Right lung (tissue), 10 donors: ENCODE data around the gene CHCHD6. TPM values are rescaled to one million over a fixed set of nuclear protein-coding genes. Genes with fewer than 3 reads are reported as not detected.
A peak's percentile ranks its signal among the peaks of the same experiment; 100 is the strongest.

ENCODE experiments used
- DNase-seq, 2 donors: peaks; one replicate each; pipeline ENCODE4 v3.0.0-alpha.2; 2013
- long read RNA-seq, 8 donors: transcript quantifications; one replicate each; lab custom pipeline, GENCODE V29; 2026
- polyA plus RNA-seq, 5 donors: library from polyadenylated mRNA; unstranded; fragments of 120-200 nt; gene quantifications; one replicate each; pipeline versions ENCODE4 v1.2.1 to v1.2.3, GENCODE V29; 2013; ENCODE audit warnings: inconsistent platforms in 1 of 5, low replicate concordance in 1 of 5; ENCODE audit not compliant: insufficient read length in 5 of 5, insufficient read depth in 1 of 5

CHCHD6 gene, protein sequence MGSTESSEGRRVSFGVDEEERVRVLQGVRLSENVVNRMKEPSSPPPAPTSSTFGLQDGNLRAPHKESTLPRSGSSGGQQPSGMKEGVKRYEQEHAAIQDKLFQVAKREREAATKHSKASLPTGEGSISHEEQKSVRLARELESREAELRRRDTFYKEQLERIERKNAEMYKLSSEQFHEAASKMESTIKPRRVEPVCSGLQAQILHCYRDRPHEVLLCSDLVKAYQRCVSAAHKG
- polyA plus RNA-seq, result 10 to 100 TPM; 16.4 to 24.3 (median 20.4) TPM
- long read RNA-seq, donor 1, transcript CHCHD6-201 (8 exons, 1,006 nt), result major isoform, 16 of 26 reads
- long read RNA-seq, donor 1, partial matches to known transcripts, result 10 of 26 reads
- long read RNA-seq, donor 1, other reads (novel, unspliced or antisense), result 0 of 26 reads
- long read RNA-seq, donor 2, transcript CHCHD6-201 (8 exons, 1,006 nt), result major isoform, 7 of 12 reads
- long read RNA-seq, donor 2, partial matches to known transcripts, result 5 of 12 reads
- long read RNA-seq, donor 2, other reads (novel, unspliced or antisense), result 0 of 12 reads
- long read RNA-seq, donor 3, transcript CHCHD6-201 (8 exons, 1,006 nt), result major isoform, 10 of 15 reads
- long read RNA-seq, donor 3, partial matches to known transcripts, result 5 of 15 reads
- long read RNA-seq, donor 3, other reads (novel, unspliced or antisense), result 0 of 15 reads
- long read RNA-seq, donor 4, partial matches to known transcripts, result 0 of 4 reads
- long read RNA-seq, donor 4, other reads (novel, unspliced or antisense), result 0 of 4 reads
- long read RNA-seq, donor 5, transcript CHCHD6-201 (8 exons, 1,006 nt), result major isoform, 13 of 21 reads
- long read RNA-seq, donor 5, partial matches to known transcripts, result 8 of 21 reads
- long read RNA-seq, donor 5, other reads (novel, unspliced or antisense), result 0 of 21 reads
- long read RNA-seq, donor 6, transcript CHCHD6-201 (8 exons, 1,006 nt), result major isoform, 9 of 17 reads
- long read RNA-seq, donor 6, partial matches to known transcripts, result 8 of 17 reads
- long read RNA-seq, donor 6, other reads (novel, unspliced or antisense), result 0 of 17 reads
- long read RNA-seq, donor 7, transcript CHCHD6-201 (8 exons, 1,006 nt), result major isoform, 15 of 22 reads
- long read RNA-seq, donor 7, partial matches to known transcripts, result 5 of 22 reads
- long read RNA-seq, donor 7, other reads (novel, unspliced or antisense), result 0 of 22 reads
- long read RNA-seq, donor 8, partial matches to known transcripts, result 0 of 1 reads
- long read RNA-seq, donor 8, other reads (novel, unspliced or antisense), result 0 of 1 reads

DNA sequence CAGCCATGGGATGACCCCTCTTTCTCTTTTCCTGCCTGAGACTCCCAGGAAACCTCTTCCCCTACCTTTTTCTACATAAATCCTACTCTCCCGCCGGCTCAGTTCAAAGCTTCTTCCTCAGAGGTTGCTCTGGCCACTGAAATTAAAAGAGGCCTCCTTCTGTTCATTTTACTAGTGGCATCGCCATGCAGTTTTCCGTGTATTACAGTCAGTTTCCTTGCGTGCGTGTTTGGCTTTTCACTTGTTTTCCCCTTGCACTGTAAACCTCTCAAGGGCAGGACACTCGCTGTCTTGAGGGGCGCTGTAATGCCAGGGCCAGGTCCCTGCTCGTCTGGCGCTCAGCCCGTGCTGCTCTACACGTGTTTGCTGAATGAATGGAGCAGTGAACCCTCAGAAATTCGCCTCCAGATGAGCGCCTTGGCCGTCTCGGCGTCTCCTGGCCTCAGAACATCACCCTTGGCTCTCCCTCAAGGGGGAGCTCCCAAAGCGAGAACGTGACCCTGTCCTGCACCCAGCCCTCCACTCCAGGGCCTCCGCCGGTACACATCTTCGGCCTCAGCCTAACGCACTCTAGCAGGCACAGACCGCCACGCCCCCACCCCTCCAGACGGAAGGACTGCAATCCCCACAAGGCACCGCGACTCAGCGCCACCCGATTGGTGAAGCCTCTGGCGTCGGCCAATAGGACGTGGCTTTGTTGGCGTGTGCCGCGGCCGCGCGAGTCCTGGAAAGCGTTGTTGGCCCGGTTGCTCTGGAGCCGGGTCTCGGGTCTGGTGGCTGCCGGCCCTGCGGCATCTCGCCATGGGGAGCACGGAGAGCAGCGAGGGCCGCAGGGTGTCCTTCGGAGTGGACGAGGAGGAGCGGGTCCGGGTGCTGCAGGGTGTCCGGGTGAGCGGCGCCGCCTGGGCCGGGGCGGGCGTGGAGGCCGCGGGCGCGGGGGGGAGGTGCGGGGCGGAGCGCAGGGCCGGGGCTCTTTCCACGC lies at the start of gene CHCHD6:
TSS of gene CHCHD6 (plus strand) at position 729 of the 982 bp plus-strand sequence. CDS start at position 802, 73 bp downstream.
- peak; percentile 94 to 95 for DNase-seq

DNA sequence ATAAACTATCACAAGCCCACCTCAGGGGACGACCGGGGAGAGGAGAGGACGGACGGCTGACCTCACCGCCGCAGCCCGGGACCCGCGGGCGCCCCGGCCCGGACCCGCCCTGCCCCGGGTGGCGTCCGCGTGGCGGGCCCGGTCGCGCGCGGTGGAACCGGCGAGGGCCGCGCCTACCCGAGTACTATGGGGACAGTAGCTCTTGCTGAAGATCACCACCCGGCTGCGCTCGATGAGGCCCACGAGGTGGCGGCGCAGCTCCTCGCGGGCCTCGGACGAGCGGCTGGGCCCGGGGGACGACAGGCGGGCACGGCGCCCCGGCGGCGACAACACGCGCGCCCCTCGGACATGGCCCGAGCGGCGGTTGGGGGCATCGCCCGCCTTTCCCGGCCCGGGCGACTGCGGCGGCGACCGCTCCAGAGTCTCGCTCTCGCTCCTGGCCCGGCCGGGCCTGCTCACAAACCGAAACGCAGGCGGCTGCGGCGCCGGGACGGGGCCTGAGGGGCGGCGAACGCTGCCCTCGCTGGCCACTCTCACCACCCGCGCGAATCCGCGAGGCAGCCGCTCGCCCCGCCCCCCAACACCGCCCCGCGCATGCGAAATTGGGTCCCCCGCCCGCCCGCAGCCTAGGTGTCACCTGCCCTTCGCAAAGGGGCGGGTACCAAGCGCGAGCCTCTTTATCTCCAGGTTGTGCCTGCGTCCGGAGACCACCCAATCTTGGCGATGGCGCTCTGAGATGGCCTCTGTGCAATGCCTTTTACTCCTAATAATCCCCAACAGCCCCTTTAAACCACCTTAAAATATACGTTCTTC lies 49.3 kb upstream of the CHCHD6 start, which contains the start of gene TXNRD3:
TSS of gene TXNRD3 (minus strand) at position 554 of the 813 bp plus-strand sequence.
- peak; percentile 71 to 74 for DNase-seq

DNA sequence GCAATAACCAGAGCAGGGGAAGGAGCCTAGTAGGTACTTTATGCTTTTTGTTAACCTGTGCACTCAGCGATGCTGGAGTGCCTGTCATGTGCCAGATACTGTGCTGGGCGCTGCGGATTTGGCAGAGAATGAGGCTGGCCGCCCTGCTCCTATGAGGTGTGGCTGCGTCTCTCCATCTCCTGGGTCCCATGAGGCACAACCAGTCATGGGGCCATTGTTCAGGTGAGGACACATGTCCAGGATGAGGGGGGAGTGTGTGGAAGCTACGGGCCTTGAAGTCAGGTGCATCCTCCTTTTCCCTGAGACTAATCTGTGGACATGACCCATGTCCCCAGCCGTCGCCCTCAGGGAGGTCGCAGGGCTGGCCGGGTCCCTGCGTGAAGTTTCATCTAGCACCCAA lies 48.2 kb upstream of the CHCHD6 start:
- DNase-seq, result no peak

DNA sequence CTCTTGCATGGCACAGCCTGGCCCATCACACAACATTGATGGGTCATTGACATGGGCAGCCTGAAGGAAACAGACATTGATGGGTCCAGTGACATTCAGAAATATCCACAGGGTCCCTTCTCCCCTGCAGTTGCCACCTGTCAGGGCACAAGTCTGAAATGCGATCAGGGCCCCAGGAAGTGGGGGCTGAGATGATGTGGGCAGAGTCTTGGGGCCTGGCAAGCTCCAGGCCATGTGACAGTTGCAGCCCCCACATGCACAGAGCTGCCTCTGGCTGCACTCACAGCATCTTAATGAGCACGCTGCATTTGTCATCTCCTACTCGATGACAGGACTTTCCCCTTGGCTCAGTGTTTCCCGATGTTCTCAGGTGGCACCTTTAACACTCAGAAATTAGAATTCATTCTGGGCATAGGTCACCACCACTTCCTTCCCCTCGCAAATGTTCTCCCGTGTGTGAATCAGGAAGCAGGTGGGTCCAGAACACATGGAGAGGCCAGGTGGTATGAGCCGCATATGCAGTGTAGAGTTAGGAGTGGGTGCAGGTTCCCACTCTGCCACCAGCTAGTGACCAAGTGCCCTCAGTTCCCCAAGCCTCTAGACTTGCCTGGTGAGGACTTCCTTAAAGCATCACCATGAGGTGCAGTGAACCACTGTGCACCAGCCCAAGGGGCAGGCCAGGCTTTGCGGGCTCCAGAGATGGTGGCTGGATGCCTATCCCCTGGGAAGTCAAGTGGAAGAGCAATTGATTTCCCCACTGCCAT lies 47.5 kb upstream of the CHCHD6 start:
- no peak for DNase-seq

DNA sequence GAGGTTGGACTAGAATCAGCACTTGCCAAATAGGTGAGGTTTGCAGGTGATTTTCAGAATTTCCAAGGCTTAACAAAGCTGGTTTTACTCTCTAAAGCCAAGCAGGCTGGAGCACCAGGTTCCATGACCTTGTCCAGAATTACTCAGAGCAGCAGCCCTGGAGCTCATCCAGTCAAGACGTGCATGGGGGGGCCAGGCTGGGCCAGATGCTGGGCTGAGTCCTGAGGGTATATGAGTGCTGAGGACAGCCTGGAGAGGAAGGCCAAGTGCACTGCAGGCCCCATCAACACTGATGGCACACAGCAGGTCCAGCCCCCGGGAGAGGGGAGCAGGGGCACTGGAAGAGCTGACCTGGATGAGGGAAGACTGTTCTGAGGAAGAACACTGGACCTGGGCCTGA lies 46.1 kb upstream of the CHCHD6 start:
- DNase-seq, result no peak

DNA sequence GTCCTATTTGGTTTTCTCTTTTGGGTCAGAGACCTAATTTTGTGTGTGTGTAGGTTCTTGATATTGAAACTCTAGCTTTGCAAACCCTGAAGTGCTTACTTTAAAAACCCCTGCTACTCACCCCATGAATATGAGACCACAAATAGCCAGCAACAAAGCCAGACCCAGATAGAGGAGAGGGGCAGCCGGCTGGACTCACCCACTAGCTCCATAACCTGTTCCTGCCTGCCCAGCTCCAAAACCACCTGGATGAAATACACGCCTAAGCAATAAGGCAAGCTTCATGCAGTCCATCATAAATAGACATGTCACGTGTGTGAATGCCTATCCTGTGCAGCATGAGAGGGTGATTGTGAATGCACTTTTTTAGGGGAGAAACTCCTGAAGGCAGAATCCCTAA lies 45.5 kb upstream of the CHCHD6 start:
- DNase-seq, result no peak

DNA sequence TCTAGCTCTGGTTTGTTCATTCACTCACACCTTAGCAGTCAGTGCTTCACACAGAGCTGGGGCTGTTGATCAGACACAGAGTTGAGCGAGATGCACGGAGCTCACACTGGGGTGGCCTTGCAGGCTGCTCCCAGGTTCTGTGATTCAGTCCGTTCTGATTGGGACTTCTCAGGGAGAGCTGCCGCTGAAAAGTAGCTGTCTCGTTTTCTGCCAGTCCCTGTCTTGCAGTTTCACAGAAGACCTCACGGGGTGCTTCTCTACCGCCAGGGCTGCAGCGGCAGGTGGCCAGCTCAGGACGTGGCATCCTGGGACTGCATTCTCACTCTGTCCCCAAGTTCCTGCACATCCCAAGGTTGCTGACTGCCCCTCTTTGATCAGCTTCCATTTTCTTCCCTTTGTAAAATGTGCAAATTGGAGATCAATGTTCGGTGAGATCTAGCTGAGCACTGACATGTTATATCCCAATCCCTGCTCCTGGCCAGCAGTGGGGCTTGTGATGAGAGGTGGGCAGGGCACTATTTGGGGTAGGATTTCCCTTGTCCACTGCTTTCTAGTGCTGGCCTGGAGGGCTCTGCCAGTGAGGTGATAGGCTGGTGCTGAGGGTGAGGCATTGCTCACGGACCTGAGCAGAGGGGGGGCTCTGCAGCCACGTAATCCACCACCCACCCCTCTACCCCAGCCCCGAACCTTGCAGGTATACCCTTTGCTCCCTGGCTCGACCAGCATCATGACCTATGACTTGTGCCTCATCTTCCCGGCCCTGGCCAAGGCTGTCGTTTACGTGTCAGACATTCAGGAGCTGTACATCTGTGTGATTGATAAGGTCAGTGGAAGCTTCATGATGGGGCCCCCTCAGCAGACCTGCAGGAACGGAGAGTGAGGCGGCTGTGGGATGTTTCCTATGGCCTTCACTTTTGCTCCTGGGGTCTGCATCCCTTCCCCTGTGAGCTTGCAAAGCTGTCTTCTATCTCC lies 43.8 kb upstream of the CHCHD6 start:
- no peak for DNase-seq

DNA sequence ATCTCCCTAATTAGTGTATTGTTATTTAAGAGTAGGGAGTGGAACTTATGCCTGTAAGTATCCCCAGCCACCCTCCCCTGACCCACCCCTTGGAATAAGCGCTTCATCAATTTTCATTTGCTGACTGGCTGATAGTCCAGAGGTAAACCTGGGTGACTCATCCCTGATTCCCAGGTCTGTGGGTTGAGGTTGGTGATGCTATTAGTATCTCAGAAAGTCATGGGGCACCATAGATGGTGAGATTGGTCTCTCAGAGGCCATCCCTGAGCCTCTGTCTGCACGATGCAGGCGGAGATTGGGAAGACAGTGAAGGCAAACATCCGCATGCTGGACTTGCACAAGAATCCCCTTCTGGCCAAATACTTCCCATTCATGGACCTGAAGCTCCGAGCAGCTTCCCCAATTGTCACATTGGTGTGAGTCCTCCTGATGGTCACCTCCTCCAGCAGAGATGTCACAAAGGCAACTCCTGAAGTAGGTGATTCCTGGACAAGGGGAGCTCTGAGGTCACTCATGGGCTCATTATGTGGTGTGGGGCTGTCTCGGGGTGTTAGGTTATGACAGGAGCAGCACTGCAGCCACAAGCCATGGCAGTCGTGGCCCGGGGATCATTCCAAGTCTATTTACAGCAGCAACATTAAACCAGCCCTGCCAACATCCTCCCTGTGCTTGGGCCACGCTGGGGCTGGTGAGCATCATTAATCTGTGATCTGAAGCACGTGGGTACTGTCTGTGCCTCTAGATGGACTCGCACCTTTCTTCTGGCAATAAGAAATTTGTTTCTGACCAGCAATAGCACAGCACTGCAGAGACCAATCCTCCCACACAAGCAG lies 42.3 kb upstream of the CHCHD6 start:
- no peak for DNase-seq

DNA sequence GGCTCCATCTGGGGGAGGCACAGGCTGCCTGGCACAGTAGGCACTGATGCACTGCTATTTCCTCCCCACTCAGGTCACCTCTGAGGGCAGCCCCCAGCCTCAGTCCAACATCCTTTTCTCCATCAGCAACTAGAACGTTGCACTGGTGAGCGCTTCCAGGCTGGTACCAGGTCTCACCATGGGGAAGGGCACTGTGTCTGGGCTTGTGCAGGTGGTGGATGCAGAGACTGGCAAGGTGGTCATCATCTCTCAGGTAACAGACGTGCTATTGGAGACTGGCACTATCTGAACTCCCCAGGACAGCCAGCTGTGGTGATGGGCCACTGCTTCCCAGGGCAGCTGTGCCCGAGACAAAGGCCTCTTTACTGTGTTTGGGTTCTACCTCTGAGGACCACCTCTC lies 40.8 kb upstream of the CHCHD6 start:
- no peak for DNase-seq

DNA sequence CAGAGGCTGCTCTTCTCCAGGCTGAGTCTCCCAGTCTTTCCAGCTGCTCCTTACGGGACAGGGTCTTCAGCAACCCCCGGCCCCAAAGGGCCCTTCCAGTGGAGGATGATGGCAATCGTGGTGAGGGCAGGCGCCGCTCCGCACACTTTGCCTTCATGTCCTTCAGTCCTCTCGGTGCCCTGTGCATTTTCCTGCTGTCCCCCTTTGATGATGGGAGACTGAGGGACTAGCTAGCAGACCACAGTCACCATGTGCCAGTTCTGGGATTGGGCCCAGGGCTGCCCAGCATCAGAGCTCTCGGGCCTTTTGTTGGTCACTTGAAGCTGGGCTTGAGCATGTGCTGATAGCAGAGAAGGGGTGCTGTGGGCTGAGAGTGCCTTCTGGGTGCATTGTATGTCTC lies 40.3 kb upstream of the CHCHD6 start:
- DNase-seq, result no peak

DNA sequence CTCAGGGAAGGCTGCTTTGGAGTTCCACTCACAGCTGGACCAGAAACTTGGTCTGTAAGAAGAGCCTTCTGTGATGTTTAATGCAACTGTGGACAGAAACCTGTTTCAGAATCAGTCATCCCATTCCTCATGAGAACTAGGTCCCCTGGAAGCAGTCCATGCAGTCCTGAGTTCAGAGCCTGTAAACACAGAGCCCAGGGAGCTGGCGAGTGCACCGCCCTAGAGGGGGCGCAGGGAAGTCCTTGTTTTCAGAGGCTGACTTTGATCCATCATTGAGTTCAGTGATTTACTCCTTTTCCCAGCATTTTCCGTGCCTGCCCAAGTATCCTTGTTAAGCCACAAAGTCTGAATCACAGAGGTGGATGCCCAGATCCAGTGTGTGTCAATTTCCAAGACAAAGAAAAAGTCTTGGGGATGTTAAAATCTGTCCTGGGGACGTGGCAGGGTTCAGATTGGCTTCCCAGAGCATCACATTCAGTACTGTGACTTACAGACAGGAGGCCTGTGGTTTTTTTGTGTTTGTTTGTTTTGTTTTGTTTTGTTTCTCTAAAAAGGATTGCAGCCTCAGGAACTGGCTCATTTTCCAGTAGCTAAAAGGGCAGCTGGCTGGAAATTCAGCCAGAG lies 39.3 kb upstream of the CHCHD6 start:
- no peak for DNase-seq

DNA sequence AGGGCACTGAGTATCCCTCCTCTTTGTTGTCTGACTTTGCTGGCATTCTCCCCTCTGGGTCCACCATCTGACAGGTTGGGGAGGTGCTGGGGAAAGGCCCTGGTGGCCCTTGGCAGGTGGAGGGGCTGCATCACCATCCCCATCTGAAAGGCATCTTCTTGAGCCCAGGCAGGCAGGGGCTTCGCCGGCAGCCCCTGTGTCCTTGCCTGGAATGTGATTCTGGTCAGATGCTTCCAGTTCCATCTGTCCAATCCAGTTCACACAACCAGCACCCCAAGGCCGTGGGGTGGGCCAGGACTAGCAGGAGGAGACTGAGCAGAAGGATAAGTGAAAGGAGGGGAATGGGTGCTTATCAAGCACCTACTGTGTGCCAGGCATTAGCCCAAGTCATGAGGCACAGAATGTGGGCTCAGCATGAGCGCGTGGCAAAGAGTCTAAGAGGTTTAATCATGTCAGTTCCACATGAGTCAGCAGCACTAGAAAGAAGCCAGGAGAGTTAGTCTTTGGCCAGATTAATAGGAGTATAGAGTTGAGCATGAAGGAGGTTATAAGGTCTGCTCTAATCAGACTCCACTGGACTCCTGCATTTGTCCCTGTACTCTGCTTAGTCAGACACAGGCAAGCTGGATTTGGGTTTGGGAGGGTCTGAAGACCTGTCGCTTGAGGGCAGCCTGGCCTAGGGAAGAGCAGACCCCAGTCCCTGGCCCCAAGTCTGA lies 38.7 kb upstream of the CHCHD6 start:
- no peak for DNase-seq

DNA sequence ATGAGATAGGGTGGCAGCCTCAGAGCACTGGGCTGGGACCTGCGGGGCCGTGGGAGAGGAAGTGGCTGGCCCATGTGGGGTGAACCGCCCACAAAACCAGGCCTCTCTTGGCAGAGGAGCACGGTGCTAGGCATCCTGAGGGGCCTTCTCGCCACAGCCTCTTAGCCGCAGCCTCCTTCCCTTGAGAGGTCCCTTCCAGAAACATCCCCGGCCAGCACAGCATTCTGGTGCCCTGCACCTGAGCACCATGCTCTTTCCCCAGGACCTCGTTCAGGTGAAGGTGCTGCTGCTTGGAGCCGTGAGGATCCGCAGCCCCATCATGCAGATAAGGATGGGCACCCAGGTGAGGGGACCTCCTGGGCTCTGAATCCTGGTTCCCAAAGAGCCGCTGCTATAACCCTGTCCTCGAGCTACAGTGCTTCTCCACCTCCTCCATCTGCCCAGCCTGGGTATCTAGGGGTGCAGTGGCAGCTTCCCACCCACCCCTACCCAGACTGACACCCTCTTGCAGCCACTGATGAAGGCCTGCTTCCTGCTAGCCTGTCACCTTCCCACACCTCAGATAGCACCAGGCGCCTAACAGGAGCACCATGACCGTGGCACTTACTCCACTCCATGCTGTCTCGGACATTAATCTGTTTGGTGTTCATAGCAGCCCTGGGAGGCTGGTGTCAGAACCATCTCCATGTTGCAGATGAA lies 37.9 kb upstream of the CHCHD6 start:
- DNase-seq, result no peak

DNA sequence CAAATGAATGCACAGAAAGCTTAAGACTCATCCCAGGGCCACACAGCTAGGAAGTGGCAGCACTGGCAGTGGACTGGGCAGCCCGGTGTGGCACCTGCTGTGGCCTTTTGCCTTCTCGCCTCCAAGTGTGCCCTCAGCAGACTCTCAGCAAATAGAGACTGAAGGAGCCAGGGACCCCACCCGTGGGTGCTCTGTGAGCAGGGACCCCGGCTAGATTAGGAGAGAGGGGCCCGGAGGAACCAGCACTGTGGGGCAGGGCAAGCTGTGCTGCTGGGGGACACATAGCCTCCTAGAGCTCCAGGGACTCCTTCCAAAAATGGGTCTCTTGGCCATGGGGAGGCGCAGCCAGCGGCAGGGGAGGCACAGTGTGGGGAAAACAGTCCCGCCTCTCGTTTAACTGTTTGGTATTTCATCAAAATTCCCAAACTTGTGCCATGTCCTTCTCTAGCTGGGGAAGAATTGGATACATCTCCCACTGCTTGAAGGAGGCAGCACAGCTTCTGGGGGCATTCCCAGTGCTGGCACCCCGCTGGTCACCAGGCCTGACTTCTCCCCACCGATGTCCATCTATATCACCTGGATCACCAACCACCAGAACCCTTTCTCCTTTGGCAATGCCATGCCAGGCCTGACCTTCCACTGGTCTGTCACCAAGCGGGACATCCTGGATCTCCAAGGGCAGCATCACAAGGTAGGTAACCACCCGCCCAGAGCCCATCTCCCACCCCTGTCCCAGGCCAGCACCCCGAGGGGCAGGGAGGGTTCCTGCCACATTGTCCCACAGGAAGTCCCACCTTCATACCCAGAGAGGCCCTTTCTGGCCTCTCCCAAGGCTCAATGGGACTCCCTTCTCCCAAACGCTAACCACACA lies 37.1 kb upstream of the CHCHD6 start:
- no peak for DNase-seq
